HG03280 (cell line): ENCODE data around the gene CCZ1B.
"Not testable (repeated sequence)": the region's sequence is repeated elsewhere in the genome, so short reads cannot be mapped to it uniquely, and the experiment has no call there.

ENCODE experiments used
- ATAC-seq: cut with Tn5 transposase; IDR thresholded peaks from one replicate; pipeline ENCODE4 v1.9.1; 2021; ENCODE audit warnings: mild to moderate bottlenecking, moderate library complexity; ENCODE audit not compliant: unreplicated experiment

CCZ1B gene

GRCh38 chr7:6749335-6749734 is 76.7 kb downstream of the CCZ1B start:
- ATAC-seq: not testable (repeated sequence)
